ENCODE measurements around the gene BRIP1.

DNA sequence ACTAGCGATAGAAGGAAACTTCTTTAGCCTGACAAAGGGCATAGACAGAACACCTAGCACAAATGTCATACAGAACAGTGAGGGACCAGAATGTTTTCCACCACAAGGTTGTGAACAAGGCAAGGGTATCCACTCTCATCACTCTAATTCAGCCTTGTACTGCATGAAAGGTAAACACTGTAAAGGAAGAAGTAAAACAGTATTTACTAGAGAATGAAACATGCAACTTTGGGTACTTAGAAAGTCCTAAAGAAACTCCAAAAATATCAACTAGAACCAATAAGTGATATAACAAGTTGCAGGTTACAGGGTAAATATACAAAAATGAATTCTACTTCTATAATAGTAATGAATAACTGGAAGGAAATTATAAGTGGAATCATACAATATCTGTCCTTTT, 32.2 kb downstream of the BRIP1 start:
- TF ChIP-seq EZH2 (IDR thresholded peaks at IDR 0.05; ENCODE audit: insufficient read depth, poor library complexity, severe bottlenecking) (no peak), EZH2phosphoT487 (IDR thresholded peaks at IDR 0.05; ENCODE audit: insufficient read depth, low read depth) (no peak)

All from GM23248 (cell line).